ENCODE data around the gene ZBTB24.

GRCh38 chr6:109449064-109449794 is 33.8 kb downstream of the ZBTB24 start:
- TF ChIP-seq CTCF (IDR thresholded peaks at IDR 0.05) (no peak), POLR2A (IDR thresholded peaks at IDR 0.05) (no peak)

Data from testis (tissue), 2 donors.